ENCODE results near the gene TUBB.
A peak's percentile ranks its signal among the peaks of the same experiment; 100 is the strongest.

- TF ChIP-seq CTCF (conservative IDR thresholded peaks at IDR 0.05 in 1 of 2, IDR thresholded peaks at IDR 0.05 in 1 of 2; ENCODE audit: extremely low read depth in 1 of 2, insufficient read depth in 1 of 2, low read depth in 1 of 2, low read length in 2 of 2) (peak in 1 of 2 donors; percentile 34), EZH2 (IDR thresholded peaks at IDR 0.05; ENCODE audit: borderline replicate concordance, low read length) (no peak)
Observed at GRCh38 chr6:30721198-30722024, 1.3 kb downstream of the TUBB start.

Measured in mammary epithelial cell (primary cell).